ENCODE measurements around the gene UBAC1.

Gene UBAC1

DNA sequence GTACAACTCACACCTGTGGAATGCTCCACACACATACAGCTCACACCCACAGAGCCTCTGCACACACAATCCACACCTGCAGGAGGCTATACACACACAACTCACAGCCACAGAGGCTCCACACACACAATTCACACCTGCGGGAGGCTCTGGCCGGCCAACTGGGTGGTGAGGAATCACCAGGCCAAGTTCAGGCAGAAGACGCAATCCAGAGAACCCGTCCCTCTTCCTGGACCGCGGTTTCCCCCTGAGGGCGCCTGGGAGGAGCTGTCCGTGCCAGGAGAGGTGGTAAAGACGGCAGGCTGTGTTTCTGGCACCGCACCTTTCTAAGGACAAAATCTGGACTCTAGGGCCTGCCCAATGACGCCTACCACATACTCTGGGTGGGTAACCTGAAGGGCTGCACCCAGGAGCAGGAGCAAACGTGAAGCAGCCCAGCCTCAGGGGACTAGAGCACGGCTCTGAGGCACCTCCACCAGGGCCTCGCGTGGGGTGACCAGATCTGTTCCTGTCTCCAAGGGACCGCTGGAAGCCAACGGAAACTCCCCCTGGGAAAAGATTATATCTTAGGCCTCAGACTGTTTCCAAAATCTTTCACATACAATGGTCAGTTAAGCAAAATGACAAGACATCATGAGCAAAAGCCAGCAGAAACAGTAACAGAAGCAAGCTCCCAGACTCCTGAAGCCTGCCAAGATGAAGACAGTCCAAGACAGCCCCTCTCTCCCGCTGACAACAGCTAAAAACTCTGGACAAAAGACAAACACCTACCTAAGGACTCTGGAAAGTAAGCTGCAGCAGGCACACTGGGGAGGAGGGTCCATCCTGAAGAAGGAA, 70.8 kb downstream of the UBAC1 start:
- ATAC-seq: no peak
- TF ChIP-seq BACH2 (CRISPR knock-in tag; IDR thresholded peaks at IDR 0.05; ENCODE audit: borderline replicate concordance): no peak
- TF ChIP-seq PATZ1 (CRISPR knock-in tag; IDR thresholded peaks at IDR 0.05; ENCODE audit: borderline replicate concordance): no peak

GRCh38 chr9:135889564-135890189, 71.5 kb downstream of the UBAC1 start:
- no peak for ATAC-seq
- no peak for TF ChIP-seq PPARA (CRISPR knock-in tag; IDR thresholded peaks at IDR 0.05; ENCODE audit: borderline replicate concordance)
- TF ChIP-seq GLIS3 (CRISPR knock-in tag; IDR thresholded peaks at IDR 0.05): no peak
- TF ChIP-seq PATZ1 (CRISPR knock-in tag; IDR thresholded peaks at IDR 0.05; ENCODE audit: borderline replicate concordance): no peak
- TF ChIP-seq SNAI2 (CRISPR knock-in tag; IDR thresholded peaks at IDR 0.05): no peak
- TF ChIP-seq CREB5 (CRISPR knock-in tag; IDR thresholded peaks at IDR 0.05; ENCODE audit: low read depth): no peak
- TF ChIP-seq TSHZ2 (CRISPR knock-in tag; IDR thresholded peaks at IDR 0.05): no peak
- no peak for TF ChIP-seq TCF4 (CRISPR knock-in tag; IDR thresholded peaks at IDR 0.05; ENCODE audit: borderline replicate concordance)

GRCh38 chr9:135888766-135889394, 72.3 kb downstream of the UBAC1 start:
- no peak for TF ChIP-seq ZNF8 (CRISPR knock-in tag; IDR thresholded peaks at IDR 0.05)
- TF ChIP-seq OSR1 (CRISPR knock-in tag; IDR thresholded peaks at IDR 0.05): no peak
- no peak for TF ChIP-seq TCF4 (CRISPR knock-in tag; IDR thresholded peaks at IDR 0.05; ENCODE audit: borderline replicate concordance)
- TF ChIP-seq BACH2 (CRISPR knock-in tag; IDR thresholded peaks at IDR 0.05; ENCODE audit: borderline replicate concordance): no peak
- TF ChIP-seq ISL1 (CRISPR knock-in tag; IDR thresholded peaks at IDR 0.05): no peak
- TF ChIP-seq ZNF70 (CRISPR knock-in tag; IDR thresholded peaks at IDR 0.05): no peak
- TF ChIP-seq CSDC2 (CRISPR knock-in tag; IDR thresholded peaks at IDR 0.05): no peak
- no peak for TF ChIP-seq TSHZ2 (CRISPR knock-in tag; IDR thresholded peaks at IDR 0.05)
- TF ChIP-seq POU6F1 (CRISPR knock-in tag; IDR thresholded peaks at IDR 0.05; ENCODE audit: borderline replicate concordance, low read depth): no peak
- TF ChIP-seq ZC3H10 (CRISPR knock-in tag; IDR thresholded peaks at IDR 0.05): no peak
- TF ChIP-seq CSRNP3 (CRISPR knock-in tag; IDR thresholded peaks at IDR 0.05): no peak
- no peak for TF ChIP-seq TOX (CRISPR knock-in tag; IDR thresholded peaks at IDR 0.05; ENCODE audit: borderline replicate concordance)
- no peak for ATAC-seq

Measured in SK-N-SH treated with all-trans-retinoic acid at 6 μM for 48 hours (cell line).